Ishikawa (cell line): ENCODE measurements around the gene PFKFB1.

Source experiments
- CEBPB ChIP-seq: IDR thresholded peaks from 2 replicates; pipeline ENCODE4 v1.6.1; 2012
- CREB1 ChIP-seq: IDR thresholded peaks from 2 replicates; pipeline ENCODE4 v1.6.1; 2012; ENCODE audit warnings: low read depth
- EGR1 ChIP-seq: IDR thresholded peaks from 2 replicates; pipeline ENCODE4 v1.6.1; 2012
- EP300 ChIP-seq: IDR thresholded peaks from 2 replicates; pipeline ENCODE4 v1.6.1; 2012; ENCODE audit warnings: borderline replicate concordance
- FOXM1 ChIP-seq: IDR thresholded peaks from 2 replicates; pipeline ENCODE4 v1.6.1; 2012; ENCODE audit warnings: low read depth, borderline replicate concordance
- MAX ChIP-seq: IDR thresholded peaks from 2 replicates; pipeline ENCODE4 v1.6.1; 2012
- NFIC ChIP-seq: IDR thresholded peaks from 2 replicates; pipeline ENCODE4 v1.6.1; 2012
- RAD21 ChIP-seq: IDR thresholded peaks from 2 replicates; pipeline ENCODE4 v1.6.1; 2012; ENCODE audit warnings: low read depth
- TAF1 ChIP-seq: IDR thresholded peaks from 2 replicates; pipeline ENCODE4 v1.6.1; 2012; ENCODE audit warnings: low read depth, mild to moderate bottlenecking
- TCF12 ChIP-seq: IDR thresholded peaks from 2 replicates; pipeline ENCODE4 v1.6.1; 2012; ENCODE audit warnings: low read depth
- TEAD4 ChIP-seq: IDR thresholded peaks from 2 replicates; pipeline ENCODE4 v1.6.1; 2012
- USF1 ChIP-seq: IDR thresholded peaks from 2 replicates; pipeline ENCODE4 v1.6.1; 2012
- YY1 ChIP-seq: IDR thresholded peaks from 2 replicates; pipeline ENCODE4 v1.6.1; 2012; ENCODE audit warnings: low read depth
- ZBTB7A ChIP-seq: IDR thresholded peaks from 2 replicates; pipeline ENCODE4 v1.6.1; 2012; ENCODE audit warnings: low read depth
- TF ChIP-seq, protein P1 (sequence below): IDR thresholded peaks from 2 replicates; pipeline ENCODE4 v1.6.1; 2012; ENCODE audit warnings: low read depth, mild to moderate bottlenecking

The PFKFB1 gene

GRCh38 chrX:55029291-55029690 lies 35.3 kb upstream of the PFKFB1 start:
- TF ChIP-seq TEAD4 (no peak), CEBPB (no peak), TCF12 (no peak), CREB1 (no peak), TAF1 (no peak), FOXM1 (no peak), USF1 (no peak), ZBTB7A (no peak), NFIC (no peak)
- TF ChIP-seq, protein P1, sequence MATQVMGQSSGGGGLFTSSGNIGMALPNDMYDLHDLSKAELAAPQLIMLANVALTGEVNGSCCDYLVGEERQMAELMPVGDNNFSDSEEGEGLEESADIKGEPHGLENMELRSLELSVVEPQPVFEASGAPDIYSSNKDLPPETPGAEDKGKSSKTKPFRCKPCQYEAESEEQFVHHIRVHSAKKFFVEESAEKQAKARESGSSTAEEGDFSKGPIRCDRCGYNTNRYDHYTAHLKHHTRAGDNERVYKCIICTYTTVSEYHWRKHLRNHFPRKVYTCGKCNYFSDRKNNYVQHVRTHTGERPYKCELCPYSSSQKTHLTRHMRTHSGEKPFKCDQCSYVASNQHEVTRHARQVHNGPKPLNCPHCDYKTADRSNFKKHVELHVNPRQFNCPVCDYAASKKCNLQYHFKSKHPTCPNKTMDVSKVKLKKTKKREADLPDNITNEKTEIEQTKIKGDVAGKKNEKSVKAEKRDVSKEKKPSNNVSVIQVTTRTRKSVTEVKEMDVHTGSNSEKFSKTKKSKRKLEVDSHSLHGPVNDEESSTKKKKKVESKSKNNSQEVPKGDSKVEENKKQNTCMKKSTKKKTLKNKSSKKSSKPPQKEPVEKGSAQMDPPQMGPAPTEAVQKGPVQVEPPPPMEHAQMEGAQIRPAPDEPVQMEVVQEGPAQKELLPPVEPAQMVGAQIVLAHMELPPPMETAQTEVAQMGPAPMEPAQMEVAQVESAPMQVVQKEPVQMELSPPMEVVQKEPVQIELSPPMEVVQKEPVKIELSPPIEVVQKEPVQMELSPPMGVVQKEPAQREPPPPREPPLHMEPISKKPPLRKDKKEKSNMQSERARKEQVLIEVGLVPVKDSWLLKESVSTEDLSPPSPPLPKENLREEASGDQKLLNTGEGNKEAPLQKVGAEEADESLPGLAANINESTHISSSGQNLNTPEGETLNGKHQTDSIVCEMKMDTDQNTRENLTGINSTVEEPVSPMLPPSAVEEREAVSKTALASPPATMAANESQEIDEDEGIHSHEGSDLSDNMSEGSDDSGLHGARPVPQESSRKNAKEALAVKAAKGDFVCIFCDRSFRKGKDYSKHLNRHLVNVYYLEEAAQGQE, result no peak

- TF ChIP-seq YY1 (no peak), CEBPB (no peak), EGR1 (no peak), ZBTB7A (no peak), TCF12 (no peak), MAX (no peak), RAD21 (no peak), TAF1 (no peak), USF1 (no peak), CREB1 (no peak), FOXM1 (no peak), TEAD4 (no peak), EP300 (no peak), NFIC (no peak)
- TF ChIP-seq, protein P1, result no peak
These were observed 34.6 kb upstream of the PFKFB1 start for GRCh38 chrX:55028611-55029010.

- TF ChIP-seq USF1 (no peak), TEAD4 (no peak), NFIC (no peak), MAX (no peak)
These were observed 34.1 kb upstream of the PFKFB1 start for GRCh38 chrX:55028040-55028439.

- no peak for TF ChIP-seq ZBTB7A
- TF ChIP-seq, protein P1, result no peak
These were observed 32.9 kb upstream of the PFKFB1 start for GRCh38 chrX:55026840-55027239.

DNA sequence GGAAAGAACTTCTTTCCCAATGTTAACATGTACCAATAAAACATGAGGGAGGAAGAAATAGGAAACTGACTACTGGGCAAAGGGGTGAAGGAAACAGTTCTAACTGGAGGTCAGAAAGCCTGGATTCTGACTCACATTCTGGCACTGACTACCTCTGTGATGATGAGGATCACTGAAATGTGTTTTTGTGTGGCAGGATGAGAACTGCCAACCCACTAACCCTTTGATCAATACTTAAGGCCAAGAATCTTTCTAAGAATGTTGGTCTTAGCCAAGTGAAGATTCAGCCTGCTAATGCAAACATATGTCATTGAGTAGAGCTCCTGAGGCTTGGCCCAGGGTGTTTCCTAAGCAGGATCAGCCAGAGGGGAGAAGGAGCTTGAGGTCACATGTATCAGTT lies 32.2 kb upstream of the PFKFB1 start:
- TF ChIP-seq TEAD4 (no peak), CEBPB (no peak), EP300 (no peak), MAX (no peak), NFIC (no peak), TCF12 (no peak), YY1 (no peak), EGR1 (no peak), FOXM1 (no peak), ZBTB7A (no peak), CREB1 (no peak), USF1 (no peak), TAF1 (no peak), RAD21 (no peak)
- TF ChIP-seq, protein P1, result no peak
